Mesodermal cell (in vitro differentiated cells): ENCODE data around the gene SAMD7.

ENCODE experiments used
- H3K27ac ChIP-seq: 2 replicates; pipeline ENCODE4 v1.7.0; 2013; ENCODE audit warnings: mild to moderate bottlenecking, low read depth, low read length, moderate library complexity; ENCODE audit not compliant: severe bottlenecking
- H3K36me3 ChIP-seq: 2 replicates; pipeline ENCODE4 v1.7.1; 2013; ENCODE audit warnings: mild to moderate bottlenecking, low read length, moderate library complexity; ENCODE audit not compliant: control insufficient read depth, insufficient read depth
- H3K4me1 ChIP-seq: one replicate; pipeline ENCODE4 v1.7.1; 2013; ENCODE audit warnings: mild to moderate bottlenecking, low read length; ENCODE audit not compliant: insufficient read depth, control insufficient read depth, poor library complexity, severe bottlenecking
- H3K4me3 ChIP-seq: 2 replicates; pipeline ENCODE4 v1.7.0; 2013; ENCODE audit warnings: low read length, control low read depth, mild to moderate bottlenecking; ENCODE audit not compliant: insufficient read depth, poor library complexity, severe bottlenecking; ENCODE audit errors: extremely low read depth
- H3K9me3 ChIP-seq: 2 replicates; pipeline ENCODE4 v1.7.1; 2013; ENCODE audit warnings: mild to moderate bottlenecking, low read length, moderate library complexity; ENCODE audit not compliant: control insufficient read depth
- WGBS, 2 experiments: methylation state at CpG; one replicate each; pipeline ENCODE4 v1.1.5; 2013; ENCODE audit warnings: missing lambda C conversion rate in 2 of 2; ENCODE audit not compliant: insufficient coverage in 2 of 2; 5-methylcytosine and 5-hydroxymethylcytosine counted together

SAMD7 gene

DNA sequence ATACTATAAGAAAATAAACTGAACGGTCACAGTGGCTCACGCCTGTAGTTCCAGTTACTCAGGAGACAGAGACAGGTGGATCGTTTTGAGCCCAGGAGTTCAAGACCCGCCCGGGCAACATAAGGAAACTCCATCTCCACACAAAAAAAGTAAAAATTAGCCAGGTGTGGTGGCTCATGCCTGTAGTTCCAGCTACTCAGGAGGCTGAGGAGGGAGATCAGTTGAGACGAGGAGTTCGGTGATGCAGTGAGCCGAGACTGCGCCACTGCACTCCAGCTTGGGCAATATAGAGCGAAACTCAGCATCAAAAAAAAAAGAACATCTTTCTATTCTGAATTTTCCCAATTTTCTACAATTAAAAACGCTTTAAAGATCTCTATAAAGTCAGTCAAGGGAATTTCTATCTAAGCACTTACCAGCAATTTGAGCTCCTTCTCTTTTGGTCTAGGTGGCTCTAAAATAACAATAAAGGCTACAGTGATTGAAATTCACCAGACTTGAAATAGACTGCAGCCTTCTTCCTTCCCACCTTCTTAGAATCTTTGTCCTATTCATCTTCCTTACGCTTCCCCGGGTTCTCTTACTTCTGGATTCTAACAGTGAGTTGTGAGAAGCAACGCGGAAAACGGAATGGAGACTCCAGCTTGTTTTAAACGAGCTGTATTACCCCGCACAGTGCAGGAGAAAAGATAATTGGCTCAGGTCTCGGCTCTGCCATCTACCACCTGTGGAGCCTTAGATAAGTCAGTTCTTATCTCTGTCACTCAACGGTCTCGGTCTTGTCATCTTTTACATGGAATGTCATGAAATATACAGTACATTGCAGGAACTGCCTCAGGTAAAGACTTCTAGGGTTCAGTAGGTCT, 54.4 kb downstream of the SAMD7 start:
- Histone ChIP-seq H3K4me1 (no peaks in the 10 kb centered on the region), H3K27ac (peak overlapping the region; percentile 94)
- 50 to 64% methylated on average over 10 to 15 of the region's 21 CpGs for WGBS, 2 experiments

DNA sequence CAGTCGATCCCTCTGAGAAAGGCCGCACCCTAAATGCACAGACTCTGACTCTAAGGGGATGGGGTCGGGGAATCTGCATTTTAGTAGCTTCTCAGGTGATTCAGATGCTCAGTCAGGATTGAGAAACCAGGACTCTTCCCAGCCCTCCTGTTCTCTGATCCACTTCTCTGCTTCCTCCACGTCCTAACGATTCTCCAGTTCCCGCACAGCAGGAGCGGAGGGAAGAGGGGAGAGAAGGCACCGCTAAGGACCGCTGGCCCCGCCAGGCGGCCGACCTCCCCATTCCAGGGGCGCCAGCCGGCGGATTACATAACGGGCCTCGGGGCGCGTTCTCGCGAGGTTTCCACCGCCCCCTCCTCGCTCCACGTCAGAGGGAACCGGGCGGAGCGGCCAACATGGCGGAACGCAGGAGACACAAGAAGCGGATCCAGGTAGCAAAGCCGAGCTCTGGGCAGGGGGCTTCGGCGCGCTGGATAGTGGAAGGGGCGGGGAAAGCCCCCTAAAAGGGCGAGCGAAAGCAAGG, 55.1 kb downstream of the SAMD7 start, which contains the start of gene SEC62:
TSS of gene SEC62 (plus strand) at position 380 of the 523 bp plus-strand sequence. CDS start at position 396, 16 bp downstream.
- H3K4me3 ChIP-seq, result peak within 1 kb of the TSS; percentile 70
- peak within 1 kb of the TSS; percentile 94 for H3K27ac ChIP-seq
- no peaks in the 10 kb centered on the region for H3K4me1 ChIP-seq
- 0 to 9% methylated on average over 11 to 26 of the region's 37 CpGs for WGBS, 2 experiments
- H3K9me3 ChIP-seq, result no peaks in the 10 kb centered on the region
- peaks cover 14% of the 10 kb centered on the region for H3K36me3 ChIP-seq

More for the DNA sequence above, 54.4 kb downstream of the SAMD7 start:
- no peaks in the 10 kb centered on the region for H3K9me3 ChIP-seq
- peaks cover 7% of the 10 kb centered on the region for H3K36me3 ChIP-seq
- peak overlapping the region; percentile 70 for H3K4me3 ChIP-seq

DNA sequence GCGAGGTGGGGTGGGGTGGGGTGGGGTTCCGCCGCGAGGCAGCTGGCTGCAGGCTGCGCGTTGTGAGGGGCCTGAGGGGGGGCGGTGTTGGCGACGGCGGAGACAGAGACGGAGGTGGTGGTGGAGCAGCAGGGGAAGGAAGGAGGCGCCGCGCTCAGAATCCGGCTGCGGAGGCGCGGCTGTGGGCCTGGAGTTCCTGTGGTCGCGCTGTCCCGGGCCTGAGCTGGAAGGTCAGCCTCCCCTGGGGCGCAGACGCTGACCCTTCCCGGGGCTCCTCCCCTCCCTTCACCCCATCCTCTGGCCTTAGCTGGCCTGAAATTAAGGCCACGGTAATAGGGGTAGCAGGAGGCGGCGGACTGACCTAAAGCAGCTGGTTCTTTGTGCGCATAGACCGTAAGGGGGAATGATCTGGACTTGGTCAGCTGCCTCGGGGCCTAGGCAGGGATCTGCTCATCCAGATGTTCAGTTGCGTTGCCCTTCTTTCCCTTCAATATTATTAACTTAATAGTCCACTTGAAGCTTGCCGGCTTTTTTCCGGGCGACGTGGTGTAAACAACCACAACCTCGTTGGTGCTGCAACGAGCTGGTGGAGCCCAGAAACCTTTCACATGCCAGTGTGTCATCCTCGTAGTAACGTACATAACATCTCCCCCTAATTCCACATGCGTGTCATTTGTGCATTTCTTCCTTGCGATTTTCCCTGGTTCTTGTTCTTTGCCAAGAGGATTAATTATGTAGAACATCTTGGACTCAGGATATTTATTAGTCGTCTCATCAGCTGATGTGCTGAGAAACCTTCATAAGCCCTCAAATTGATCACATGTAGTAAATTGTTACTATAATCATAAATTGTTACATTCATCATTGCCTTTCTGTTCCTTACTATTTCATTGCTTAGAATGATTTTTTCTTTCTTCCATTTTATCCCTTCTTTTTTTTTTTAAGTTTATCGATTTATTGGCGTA, 55.9 kb downstream of the SAMD7 start:
- H3K36me3 ChIP-seq, result peaks cover 19% of the 10 kb centered on the region
- WGBS, 2 experiments, result 6 to 11% methylated on average over 14 to 32 of the region's 44 CpGs
- H3K9me3 ChIP-seq, result no peaks in the 10 kb centered on the region
- no peaks in the 10 kb centered on the region for H3K4me1 ChIP-seq
- H3K4me3 ChIP-seq, result peak overlapping the region; percentile 70
- peak overlapping the region; percentile 94 for H3K27ac ChIP-seq

DNA sequence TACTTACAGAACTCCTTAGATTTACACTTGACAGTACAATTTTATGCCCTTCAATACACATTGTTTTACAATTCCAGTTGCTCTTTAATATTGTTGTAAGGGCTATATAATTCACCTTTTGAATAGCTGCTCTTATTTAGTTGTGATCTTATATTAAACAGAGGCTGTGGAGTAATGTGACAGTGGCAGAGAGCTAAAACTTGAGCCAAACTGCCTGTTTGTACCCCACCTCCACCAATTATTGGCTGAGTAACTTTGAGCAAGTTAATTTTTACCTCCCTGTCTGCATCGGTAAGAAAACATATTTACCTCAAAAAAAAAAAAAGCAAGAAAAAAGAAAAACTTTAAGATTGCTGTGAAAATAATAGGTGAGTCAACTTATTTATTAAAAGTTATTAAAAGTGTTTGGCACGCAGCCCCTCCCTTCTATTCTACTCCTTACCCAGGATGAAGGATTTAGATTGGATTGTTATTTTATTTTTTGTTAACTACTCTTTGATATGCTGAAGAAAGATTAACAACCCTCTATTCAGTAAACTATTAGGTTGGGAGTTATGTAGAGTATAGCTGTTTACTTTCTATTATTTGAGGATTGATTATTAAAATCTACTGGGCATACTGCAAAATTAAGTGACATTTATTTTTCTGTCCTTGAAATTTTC, 57.0 kb downstream of the SAMD7 start:
- H3K27ac ChIP-seq, result no peak overlapping the region
- no CpG with 5 or more reads among the region's 2 CpGs for WGBS, 2 experiments
- H3K4me1 ChIP-seq, result no peaks in the 10 kb centered on the region
- peaks cover 27% of the 10 kb centered on the region for H3K36me3 ChIP-seq
- H3K4me3 ChIP-seq, result peak overlapping the region; percentile 70
- no peaks in the 10 kb centered on the region for H3K9me3 ChIP-seq

DNA sequence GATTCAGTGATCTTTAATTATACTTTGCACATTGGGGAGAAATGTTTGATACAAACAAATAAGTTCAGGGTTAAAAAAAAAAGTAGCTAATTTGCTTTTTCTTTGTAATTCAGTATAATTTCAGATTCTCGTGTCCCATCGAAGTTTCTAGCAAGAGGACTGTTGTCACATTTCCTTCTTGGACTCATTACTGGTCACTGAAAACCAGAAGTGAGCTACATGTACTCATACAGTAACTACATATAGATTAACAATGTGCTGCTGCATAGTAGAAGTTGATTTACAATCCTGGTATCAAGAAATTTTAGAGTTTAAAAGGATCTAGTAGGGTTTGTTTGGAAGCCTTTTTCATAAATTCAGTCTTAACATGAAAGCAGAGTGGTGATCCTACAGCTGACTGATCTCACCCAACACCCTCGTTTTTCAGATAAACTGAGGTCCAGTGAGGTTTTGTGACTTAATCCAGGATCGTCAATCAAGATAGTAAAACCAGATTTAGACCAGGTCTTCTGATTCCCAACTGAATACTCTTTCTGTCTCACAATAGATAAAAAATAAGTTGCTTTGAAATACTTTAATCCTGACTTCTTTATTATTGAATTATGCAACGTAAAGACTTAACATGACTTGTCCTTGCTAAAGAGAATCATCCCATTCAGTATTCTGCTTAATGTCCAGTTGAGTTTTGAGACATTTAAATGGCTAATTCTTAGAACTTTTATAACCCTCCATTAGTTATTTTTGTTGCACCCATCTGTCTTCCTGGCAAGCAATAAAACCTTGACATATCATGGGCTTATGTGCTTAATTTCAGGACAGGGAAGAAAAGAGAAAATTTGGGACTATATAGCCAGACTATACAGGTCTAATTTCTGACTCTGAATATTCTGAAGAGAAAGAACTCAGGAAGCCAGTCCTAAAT, 58.1 kb downstream of the SAMD7 start:
- 57% methylated on average over 1 of the region's 5 CpGs; no CpG with 5 or more reads in 1 of the 2 experiments for WGBS, 2 experiments
- H3K4me3 ChIP-seq, result no peak overlapping the region

DNA sequence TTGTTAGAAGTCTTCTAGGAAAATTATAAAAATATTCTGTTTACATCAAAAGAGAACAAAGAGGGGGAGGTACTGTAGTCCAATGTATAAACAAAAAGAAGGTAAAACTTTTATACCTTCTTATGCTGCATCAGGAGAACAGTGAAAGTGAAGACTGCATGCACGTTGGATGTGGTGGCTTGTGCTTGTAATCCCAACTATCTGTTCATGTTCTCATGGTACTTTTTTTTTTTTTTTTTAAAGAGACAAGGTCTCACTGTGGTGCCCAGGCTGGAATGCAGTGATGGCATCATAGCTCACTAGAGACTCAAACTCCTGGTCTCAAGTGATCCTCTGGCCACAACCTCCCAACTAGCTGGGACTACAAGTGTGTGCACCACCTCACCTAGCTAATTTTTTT, 59.5 kb downstream of the SAMD7 start:
- Histone ChIP-seq H3K4me3 (no peak overlapping the region), H3K4me1 (no peaks in the 10 kb centered on the region), H3K9me3 (no peaks in the 10 kb centered on the region), H3K27ac (no peak overlapping the region), H3K36me3 (peaks cover 46% of the 10 kb centered on the region)
- no CpG with 5 or more reads among the region's 1 CpG for WGBS, 2 experiments

More for the DNA sequence above, 58.1 kb downstream of the SAMD7 start:
- Histone ChIP-seq H3K9me3 (no peaks in the 10 kb centered on the region), H3K36me3 (peaks cover 32% of the 10 kb centered on the region), H3K4me1 (no peaks in the 10 kb centered on the region), H3K27ac (no peak overlapping the region)

DNA sequence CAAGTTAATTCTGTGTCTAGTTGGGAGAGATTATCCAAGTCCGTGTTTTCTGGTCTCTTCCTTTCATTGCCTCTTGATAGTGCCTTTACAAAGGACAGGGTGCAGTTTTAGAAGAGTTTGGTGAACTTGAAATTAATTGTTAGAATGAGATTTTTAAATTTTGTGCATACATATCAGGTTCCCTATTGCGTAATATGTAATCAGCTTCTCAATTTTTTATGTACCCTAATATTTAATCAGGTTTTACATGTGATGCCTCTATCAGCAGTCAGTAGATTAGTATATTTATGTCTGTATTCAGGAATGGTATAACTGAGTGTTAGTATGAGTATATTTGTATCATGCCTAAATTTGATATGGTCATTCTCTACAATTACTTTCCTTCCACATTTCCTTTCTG, 60.1 kb downstream of the SAMD7 start:
- H3K36me3 ChIP-seq, result peaks cover 50% of the 10 kb centered on the region
- H3K9me3 ChIP-seq, result no peaks in the 10 kb centered on the region
- no peak overlapping the region for H3K27ac ChIP-seq
- no peaks in the 10 kb centered on the region for H3K4me1 ChIP-seq
- H3K4me3 ChIP-seq, result no peak overlapping the region
- WGBS, 2 experiments, result no CpG with 5 or more reads among the region's 2 CpGs

DNA sequence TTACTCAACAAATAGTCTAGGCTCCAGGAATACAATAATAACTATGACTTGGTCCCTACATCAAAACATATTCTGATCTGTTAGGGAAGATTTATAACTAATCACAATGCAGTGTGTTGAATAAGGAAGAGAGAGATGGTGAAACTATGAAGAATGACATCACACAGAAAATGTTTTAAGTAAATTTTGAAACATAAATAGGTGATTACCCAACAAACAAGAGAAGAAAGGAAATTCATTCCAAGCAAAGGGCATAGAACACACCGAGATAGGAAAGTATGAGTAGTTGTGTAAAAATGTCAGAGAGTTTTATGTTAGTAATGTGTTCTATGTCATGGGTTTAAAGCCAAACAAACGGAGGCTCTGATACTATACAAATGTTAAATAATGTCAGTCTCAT, 68.7 kb downstream of the SAMD7 start:
- H3K9me3 ChIP-seq, result no peaks in the 10 kb centered on the region
- no peaks in the 10 kb centered on the region for H3K4me1 ChIP-seq
- no CpG with 5 or more reads among the region's 2 CpGs for WGBS, 2 experiments
- no peak overlapping the region for H3K4me3 ChIP-seq
- peaks cover 79% of the 10 kb centered on the region for H3K36me3 ChIP-seq
- no peak overlapping the region for H3K27ac ChIP-seq

DNA sequence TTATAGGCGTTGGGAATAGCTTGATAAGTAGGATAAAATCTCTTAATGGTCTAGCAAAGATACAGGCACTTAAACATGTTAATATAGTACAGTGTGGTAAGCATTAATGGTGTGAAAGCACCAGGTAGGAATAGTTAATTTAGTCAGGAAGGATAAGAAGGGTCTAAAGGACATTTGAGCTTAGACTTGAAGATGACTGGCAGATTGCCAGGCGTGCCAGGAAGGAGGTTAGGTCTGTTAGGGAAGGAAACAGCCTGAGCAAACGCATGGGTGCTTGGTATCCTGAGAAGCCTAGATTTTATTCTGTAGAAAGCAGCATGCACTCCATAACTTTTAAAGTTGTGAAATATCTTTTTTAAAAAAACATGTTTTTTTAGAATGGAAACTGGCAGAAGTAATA, 72.9 kb downstream of the SAMD7 start:
- H3K27ac ChIP-seq, result no peak overlapping the region
- peaks cover 83% of the 10 kb centered on the region for H3K36me3 ChIP-seq
- no peaks in the 10 kb centered on the region for H3K9me3 ChIP-seq
- H3K4me1 ChIP-seq, result no peaks in the 10 kb centered on the region
- WGBS, 2 experiments, result 90 to 100% methylated on average over 2 of the region's 3 CpGs
- no peak overlapping the region for H3K4me3 ChIP-seq
